ENCODE measurements around the gene TECPR2. TPM values are rescaled to one million over a fixed set of nuclear protein-coding genes. Genes with fewer than 3 reads are reported as not detected.
A peak's percentile ranks its signal among the peaks of the same experiment; 100 is the strongest.

The TECPR2 gene
- total and polyA plus RNA-seq, 10 of the 15 experiments (the other 5 are each of a cell fraction or from before 2014, with no cell fraction given): 0.15 to 10.0 (median 3.0) TPM

GRCh38 chr14:102314242-102315011 is 48.3 kb upstream of the TECPR2 start (continued):
- TF ChIP-seq, protein P1, sequence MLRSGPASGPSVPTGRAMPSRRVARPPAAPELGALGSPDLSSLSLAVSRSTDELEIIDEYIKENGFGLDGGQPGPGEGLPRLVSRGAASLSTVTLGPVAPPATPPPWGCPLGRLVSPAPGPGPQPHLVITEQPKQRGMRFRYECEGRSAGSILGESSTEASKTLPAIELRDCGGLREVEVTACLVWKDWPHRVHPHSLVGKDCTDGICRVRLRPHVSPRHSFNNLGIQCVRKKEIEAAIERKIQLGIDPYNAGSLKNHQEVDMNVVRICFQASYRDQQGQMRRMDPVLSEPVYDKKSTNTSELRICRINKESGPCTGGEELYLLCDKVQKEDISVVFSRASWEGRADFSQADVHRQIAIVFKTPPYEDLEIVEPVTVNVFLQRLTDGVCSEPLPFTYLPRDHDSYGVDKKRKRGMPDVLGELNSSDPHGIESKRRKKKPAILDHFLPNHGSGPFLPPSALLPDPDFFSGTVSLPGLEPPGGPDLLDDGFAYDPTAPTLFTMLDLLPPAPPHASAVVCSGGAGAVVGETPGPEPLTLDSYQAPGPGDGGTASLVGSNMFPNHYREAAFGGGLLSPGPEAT (IDR thresholded peaks at IDR 0.05; ENCODE audit: low read depth): peak; percentile 51; the same call in 1 of the 2 replicates
- TF ChIP-seq CREB1 (IDR thresholded peaks at IDR 0.05; ENCODE audit: low read depth) (peak; percentile 58; the same call in 1 of the 2 replicates), NR2C2 (IDR thresholded peaks at IDR 0.05; ENCODE audit: borderline replicate concordance, control insufficient read depth, insufficient read length, low read depth) (no peak), MYC (IDR thresholded peaks at IDR 0.05; ENCODE audit: insufficient read depth, insufficient read length, insufficient replicate concordance, low read length, severe bottlenecking) (peak; percentile 44), NFYB (IDR thresholded peaks at IDR 0.05; ENCODE audit: insufficient read depth, low read depth, low read length) (no peak), GATAD2B (conservative IDR thresholded peaks at IDR 0.05; ENCODE audit: low read depth) (peak; percentile 96), CHD1 (IDR thresholded peaks at IDR 0.05; ENCODE audit: low read depth, low read length) (no peak), IKZF1 (conservative IDR thresholded peaks at IDR 0.05) (peak; percentile 91), POU2F2 (IDR thresholded peaks at IDR 0.05; ENCODE audit: borderline replicate concordance, low read depth, low read length) (0 out of 3 replicates have a peak, but pooled peaks have one; percentile 12), CBX5 (IDR thresholded peaks at IDR 0.05; ENCODE audit: low read depth) (no peak), ZSCAN29 (IDR thresholded peaks at IDR 0.05) (no peak), SUPT20H (IDR thresholded peaks at IDR 0.05; ENCODE audit: borderline replicate concordance, control insufficient read depth, low read depth, low read length) (no peak), TCF3 (IDR thresholded peaks at IDR 0.05; ENCODE audit: borderline replicate concordance, insufficient read depth, low read depth, low read length) (peak; percentile 69; the same call in 1 of the 2 replicates), IRF4 (IDR thresholded peaks at IDR 0.05; ENCODE audit: low read depth, low read length) (no peak), SRF (IDR thresholded peaks at IDR 0.05; ENCODE audit: low read depth in 2 of 2, low read length in 2 of 2) (no peak), SMC3 (IDR thresholded peaks at IDR 0.05; ENCODE audit: borderline replicate concordance, low read length) (peak; percentile 78), PAX8 (IDR thresholded peaks at IDR 0.05) (no peak), SIX5 (IDR thresholded peaks at IDR 0.05; ENCODE audit: low read depth, low read length, severe bottlenecking) (no peak), SREBF2 (IDR thresholded peaks at IDR 0.05; ENCODE audit: low read length) (no peak), KAT2A (conservative IDR thresholded peaks at IDR 0.05; ENCODE audit: control insufficient read depth, low read depth, low read length) (no peak), TBL1XR1 (IDR thresholded peaks at IDR 0.05; ENCODE audit: low read depth, low read length) (no peak), CBFB (IDR thresholded peaks at IDR 0.05; ENCODE audit: low read depth) (no peak), NR2C1 (IDR thresholded peaks at IDR 0.05) (no peak), SIN3A (IDR thresholded peaks at IDR 0.05; ENCODE audit: low read depth, low read length) (peak; percentile 53; the same call in 1 of the 2 replicates)
- TF ChIP-seq, protein P2, sequence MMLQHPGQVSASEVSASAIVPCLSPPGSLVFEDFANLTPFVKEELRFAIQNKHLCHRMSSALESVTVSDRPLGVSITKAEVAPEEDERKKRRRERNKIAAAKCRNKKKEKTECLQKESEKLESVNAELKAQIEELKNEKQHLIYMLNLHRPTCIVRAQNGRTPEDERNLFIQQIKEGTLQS (IDR thresholded peaks at IDR 0.05; ENCODE audit: borderline replicate concordance, extremely low read depth, low read depth, low read length): no peak
- TF ChIP-seq, protein P3, sequence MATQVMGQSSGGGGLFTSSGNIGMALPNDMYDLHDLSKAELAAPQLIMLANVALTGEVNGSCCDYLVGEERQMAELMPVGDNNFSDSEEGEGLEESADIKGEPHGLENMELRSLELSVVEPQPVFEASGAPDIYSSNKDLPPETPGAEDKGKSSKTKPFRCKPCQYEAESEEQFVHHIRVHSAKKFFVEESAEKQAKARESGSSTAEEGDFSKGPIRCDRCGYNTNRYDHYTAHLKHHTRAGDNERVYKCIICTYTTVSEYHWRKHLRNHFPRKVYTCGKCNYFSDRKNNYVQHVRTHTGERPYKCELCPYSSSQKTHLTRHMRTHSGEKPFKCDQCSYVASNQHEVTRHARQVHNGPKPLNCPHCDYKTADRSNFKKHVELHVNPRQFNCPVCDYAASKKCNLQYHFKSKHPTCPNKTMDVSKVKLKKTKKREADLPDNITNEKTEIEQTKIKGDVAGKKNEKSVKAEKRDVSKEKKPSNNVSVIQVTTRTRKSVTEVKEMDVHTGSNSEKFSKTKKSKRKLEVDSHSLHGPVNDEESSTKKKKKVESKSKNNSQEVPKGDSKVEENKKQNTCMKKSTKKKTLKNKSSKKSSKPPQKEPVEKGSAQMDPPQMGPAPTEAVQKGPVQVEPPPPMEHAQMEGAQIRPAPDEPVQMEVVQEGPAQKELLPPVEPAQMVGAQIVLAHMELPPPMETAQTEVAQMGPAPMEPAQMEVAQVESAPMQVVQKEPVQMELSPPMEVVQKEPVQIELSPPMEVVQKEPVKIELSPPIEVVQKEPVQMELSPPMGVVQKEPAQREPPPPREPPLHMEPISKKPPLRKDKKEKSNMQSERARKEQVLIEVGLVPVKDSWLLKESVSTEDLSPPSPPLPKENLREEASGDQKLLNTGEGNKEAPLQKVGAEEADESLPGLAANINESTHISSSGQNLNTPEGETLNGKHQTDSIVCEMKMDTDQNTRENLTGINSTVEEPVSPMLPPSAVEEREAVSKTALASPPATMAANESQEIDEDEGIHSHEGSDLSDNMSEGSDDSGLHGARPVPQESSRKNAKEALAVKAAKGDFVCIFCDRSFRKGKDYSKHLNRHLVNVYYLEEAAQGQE (IDR thresholded peaks at IDR 0.05; ENCODE audit: low read depth, low read length): no peak

Data from GM12878 (cell line).